Mammary microvascular endothelial cell (primary cell): ENCODE measurements around the gene PROKR2. TPM values are rescaled to one million over a fixed set of nuclear protein-coding genes. Genes with fewer than 3 reads are reported as not detected.

Experiments used
- total RNA-seq: library from RNA; depleted of rRNA; stranded (reverse); fragments of >200 nt; gene quantifications from 2 replicates; pipeline ENCODE4 v1.2.3, GENCODE V29; 2015

The PROKR2 gene
- total RNA-seq = not detected in 2 replicates

DNA sequence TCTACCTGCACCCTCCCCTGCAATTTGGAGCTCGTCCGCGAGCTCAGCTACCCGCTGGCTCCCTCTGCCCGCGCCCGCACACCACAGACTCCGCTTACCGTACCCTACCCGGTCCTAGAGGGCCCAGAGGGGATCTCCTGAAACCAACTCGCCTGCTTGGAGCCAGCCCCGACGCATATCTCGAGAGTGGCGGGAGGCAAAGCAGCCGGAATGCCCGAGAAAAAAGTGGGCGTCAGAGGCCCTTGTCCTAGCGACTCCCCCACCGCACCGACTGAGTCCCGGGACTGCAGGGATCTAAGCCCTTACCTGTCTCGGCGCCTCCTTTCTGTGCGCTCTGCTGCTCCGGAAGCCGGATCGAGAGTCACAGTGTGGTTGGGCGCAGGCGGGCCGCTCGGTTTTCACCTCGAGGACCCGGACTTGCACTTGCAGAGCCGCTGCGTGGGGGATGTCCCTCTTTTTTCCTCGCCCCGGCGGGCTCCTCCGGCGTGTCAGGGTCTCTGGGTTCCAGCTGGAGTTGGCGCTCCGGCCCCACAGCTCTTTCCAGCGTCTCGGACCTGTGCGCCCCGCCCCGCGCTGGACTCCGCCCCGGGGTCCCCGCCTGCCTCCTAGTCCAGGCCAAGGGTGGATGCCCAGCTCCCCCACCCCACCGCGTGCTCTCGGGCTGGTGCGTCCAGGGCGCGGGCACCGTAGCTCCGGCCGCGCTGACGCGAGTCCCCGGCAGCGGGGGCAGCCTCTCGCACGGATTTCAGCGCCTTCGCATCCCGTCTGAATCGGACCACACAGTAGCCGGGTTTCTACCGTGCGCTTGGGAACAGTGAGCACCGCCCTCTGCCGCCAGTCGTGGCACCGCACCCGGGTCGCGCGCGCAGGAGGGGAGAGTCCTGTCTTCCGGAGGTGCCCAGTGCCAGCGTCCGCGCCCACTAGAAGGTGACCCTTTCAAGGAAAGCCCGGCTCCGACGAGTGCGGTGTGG lies at the start of gene PROKR2:
Gene PROKR2 (minus strand): TSS at position 767 of the 971 bp plus-strand sequence. CDS start 2,585 bp downstream, outside the sequence.

Other genes with a start within 250 kb of the PROKR2 start
- gene TMEM230, start 203.9 kb downstream of the PROKR2 start, total RNA-seq = 103 and 113 TPM in 2 replicates
- gene PCNA, start 197.0 kb downstream of the PROKR2 start, total RNA-seq = 276 and 313 TPM in 2 replicates
- 44.1 and 57.4 TPM in 2 replicates for gene CDS2, start 189.9 kb downstream of the PROKR2 start, total RNA-seq